Activated CD8-positive, alpha-beta memory T cell treated with anti-CD3 and anti-CD28 coated beads, Interleukin-2, amount 10 ng/mL, durations not matched to agents 7 days and 5 days (primary cell): ENCODE results near the gene YOD1. TPM values are rescaled to one million over a fixed set of nuclear protein-coding genes. Genes with fewer than 3 reads are reported as not detected.

Source experiments
- ATAC-seq: fragments of 150-1000 bp; cut with Tn5 transposase; one replicate; pipeline ENCODE4 v1.10.0; 2021; ENCODE audit warnings: moderate library complexity
- CTCF ChIA-PET: fragments of 350-600 bp; sonication (Branson Sonifier 250); formaldehyde crosslinking; loops from one replicate; lab custom pipeline; 2021; ENCODE audit warnings: antibody characterized with exemption; lab: Charles Lee
- DNase-seq: peaks from one replicate; pipeline ENCODE4 v3.0.0-alpha.2; 2020
- H3K27ac Mint-ChIP-seq: one replicate; pipeline ENCODE4 v1.8.0; 2021; ENCODE audit warnings: mild to moderate bottlenecking, mixed read lengths
- H3K27me3 Mint-ChIP-seq: one replicate; pipeline ENCODE4 v1.8.0; 2021; ENCODE audit warnings: mixed read lengths
- H3K36me3 Mint-ChIP-seq: one replicate; pipeline ENCODE4 v1.8.0; 2021; ENCODE audit warnings: mild to moderate bottlenecking, mixed read lengths
- H3K4me1 Mint-ChIP-seq: one replicate; pipeline ENCODE4 v1.8.0; 2021; ENCODE audit warnings: mixed read lengths
- H3K4me3 Mint-ChIP-seq: one replicate; pipeline ENCODE4 v1.8.0; 2021; ENCODE audit warnings: mild to moderate bottlenecking, moderate library complexity, mixed read lengths
- H3K9me3 Mint-ChIP-seq: one replicate; pipeline ENCODE4 v1.8.0; 2022; ENCODE audit warnings: low read depth, mixed read lengths
- total RNA-seq, 2 experiments: library from RNA; stranded (reverse); gene quantifications; one replicate each; pipeline ENCODE4 v1.2.3, GENCODE V29; 2021

The YOD1 gene
- total RNA-seq, 2 experiments from 2014 or later, result 8.7 to 9.7 TPM

- Mint-ChIP-seq H3K27me3 (peaks cover 2% of the 10 kb centered on the region), H3K4me3 (no peak overlapping the region), H3K9me3 (no peaks in the 10 kb centered on the region), H3K27ac (peak overlapping the region; percentile 51), H3K4me1 (peaks cover 28% of the 10 kb centered on the region), H3K36me3 (peaks cover 3% of the 10 kb centered on the region)
- DNase-seq (no peak), ATAC-seq (peak; percentile 48)
- CTCF ChIA-PET, result interaction anchor here (0.8 to 5.1 kb wide), 6 partner anchors 9 to 22 kb away, joined by 3 to 18 read pairs (median 4); partner anchors contain the start of genes PFKFB2 and YOD1
Observed at GRCh38 chr1:207069061-207069460, 18.1 kb upstream of the YOD1 start.

GRCh38 chr1:207067665-207068064 is 16.7 kb upstream of the YOD1 start:
- no peaks in the 10 kb centered on the region for H3K9me3 Mint-ChIP-seq
- no peak overlapping the region for H3K27ac Mint-ChIP-seq
- H3K36me3 Mint-ChIP-seq, result peaks cover 3% of the 10 kb centered on the region
- DNase-seq (no peak), ATAC-seq (no peak)
- H3K4me3 Mint-ChIP-seq, result no peak overlapping the region
- CTCF ChIA-PET, result interaction anchor here (1.3 to 5.1 kb wide), 2 partner anchors 15 to 18 kb away, joined by 5 to 18 read pairs; partner anchors contain the start of genes PFKFB2 and YOD1
- no peaks in the 10 kb centered on the region for H3K27me3 Mint-ChIP-seq
- H3K4me1 Mint-ChIP-seq, result peaks cover 28% of the 10 kb centered on the region

GRCh38 chr1:207067185-207067584 is 16.2 kb upstream of the YOD1 start:
- Mint-ChIP-seq H3K9me3 (no peaks in the 10 kb centered on the region), H3K4me1 (peaks cover 28% of the 10 kb centered on the region), H3K4me3 (no peak overlapping the region), H3K36me3 (peaks cover 3% of the 10 kb centered on the region), H3K27ac (no peak overlapping the region), H3K27me3 (no peaks in the 10 kb centered on the region)
- CTCF ChIA-PET, result interaction anchor here (5.1 kb wide), 1 partner anchor 18 kb away, joined by 18 read pairs; the partner anchor contains the start of gene YOD1
- DNase-seq, result no peak
- no peak for ATAC-seq

DNA sequence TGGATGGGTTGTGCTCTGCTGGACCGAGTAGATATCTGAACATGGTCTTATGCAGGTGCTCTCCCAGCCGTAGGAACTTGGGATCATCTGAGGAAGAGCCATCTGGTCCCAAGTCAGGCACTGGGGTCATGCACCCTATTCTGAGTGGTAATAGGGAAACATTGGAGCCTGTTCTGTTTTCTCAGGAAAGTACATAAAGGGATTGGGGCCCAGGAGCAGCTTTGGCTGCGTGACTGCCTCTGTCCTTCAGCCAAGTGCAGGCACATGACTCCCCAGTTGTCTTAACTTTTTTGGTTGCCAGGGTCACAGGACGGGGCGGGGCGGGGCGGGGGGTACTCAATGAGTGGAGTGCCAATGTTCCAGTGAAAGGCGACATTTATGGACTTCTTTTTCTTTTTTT is 13.6 kb upstream of the YOD1 start:
- Mint-ChIP-seq H3K27me3 (no peaks in the 10 kb centered on the region), H3K36me3 (peaks cover 2% of the 10 kb centered on the region), H3K9me3 (no peaks in the 10 kb centered on the region), H3K27ac (no peak overlapping the region), H3K4me1 (peaks cover 6% of the 10 kb centered on the region), H3K4me3 (no peak overlapping the region)
- DNase-seq (no peak), ATAC-seq (no peak)
- CTCF ChIA-PET, result interaction anchor here (5.1 kb wide), 1 partner anchor 15 kb away, joined by 18 read pairs; the partner anchor contains the start of gene YOD1

- Mint-ChIP-seq H3K27ac (no peak overlapping the region), H3K9me3 (no peaks in the 10 kb centered on the region), H3K4me3 (no peak overlapping the region), H3K27me3 (no peaks in the 10 kb centered on the region), H3K36me3 (no peaks in the 10 kb centered on the region), H3K4me1 (no peaks in the 10 kb centered on the region)
- DNase-seq (no peak), ATAC-seq (no peak)
- CTCF ChIA-PET, result interaction anchor here (1.5 kb wide), 1 partner anchor 9 kb away, joined by 4 read pairs; the partner anchor contains the start of gene PFKFB2
Observed at GRCh38 chr1:207063014-207063413, 12.0 kb upstream of the YOD1 start.

DNA sequence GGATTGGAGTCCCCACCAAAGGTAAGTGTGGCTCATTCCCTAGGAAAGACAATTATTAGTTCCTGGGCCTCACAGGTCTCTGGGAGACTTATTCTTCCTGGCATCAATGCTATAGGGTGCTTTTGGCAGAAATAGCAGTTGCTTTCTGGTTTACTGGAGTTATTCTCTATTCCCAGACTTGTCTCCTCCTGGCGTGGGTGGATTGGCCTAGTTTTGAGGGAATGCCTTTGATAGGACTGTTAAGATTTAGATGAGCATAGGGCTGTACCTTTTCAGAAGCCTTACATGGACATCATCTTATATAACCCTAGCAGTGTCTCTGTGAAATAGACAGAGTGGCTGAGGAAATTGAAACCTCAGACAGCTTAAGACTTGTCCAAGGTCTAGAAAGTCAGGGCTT is 11.1 kb upstream of the YOD1 start:
- H3K27ac Mint-ChIP-seq, result no peak overlapping the region
- no peak for DNase-seq
- H3K9me3 Mint-ChIP-seq, result no peaks in the 10 kb centered on the region
- CTCF ChIA-PET, result interaction anchor here (1.2 kb wide), 1 partner anchor 14 kb away, joined by 4 read pairs; no protein-coding TSS in a partner anchor
- H3K36me3 Mint-ChIP-seq, result no peaks in the 10 kb centered on the region
- H3K4me3 Mint-ChIP-seq, result no peak overlapping the region
- no peak for ATAC-seq
- H3K4me1 Mint-ChIP-seq, result no peaks in the 10 kb centered on the region
- H3K27me3 Mint-ChIP-seq, result no peaks in the 10 kb centered on the region

- H3K27ac Mint-ChIP-seq, result no peak overlapping the region
- CTCF ChIA-PET, result interaction anchor here (0.7 to 1.7 kb wide), 5 partner anchors 11 to 24 kb away, joined by 3 to 8 read pairs (median 4); no protein-coding TSS in a partner anchor
- ATAC-seq, result no peak
Observed at GRCh38 chr1:207060596-207060995, 9.6 kb upstream of the YOD1 start.

DNA sequence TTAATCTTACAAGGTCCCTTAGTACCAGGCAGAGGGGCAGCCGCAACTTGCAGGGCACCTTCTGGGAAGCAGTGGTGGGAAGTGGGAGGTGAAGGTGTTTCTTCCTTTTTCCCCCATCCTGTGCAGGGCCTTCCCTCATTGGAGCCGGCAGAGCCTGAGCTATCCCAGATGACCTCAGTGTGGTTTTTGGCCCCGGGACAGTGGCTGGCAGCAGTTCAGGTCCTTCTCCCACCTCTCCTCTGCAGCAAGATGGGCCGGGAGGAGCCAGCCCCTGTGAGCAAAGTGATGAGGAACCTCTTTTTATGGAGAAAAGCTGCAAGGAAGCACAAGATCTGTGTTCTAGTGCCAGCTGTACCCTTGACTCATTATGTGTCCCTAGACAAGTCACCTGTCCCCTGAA is 8.9 kb upstream of the YOD1 start:
- H3K36me3 Mint-ChIP-seq, result no peaks in the 10 kb centered on the region
- H3K4me3 Mint-ChIP-seq, result no peak overlapping the region
- no peak overlapping the region for H3K27ac Mint-ChIP-seq
- CTCF ChIA-PET, result interaction anchor here (0.7 to 1.7 kb wide), 4 partner anchors 11 to 25 kb away, joined by 3 to 8 read pairs (median 4); no protein-coding TSS in a partner anchor
- ATAC-seq, result no peak
- peaks cover 2% of the 10 kb centered on the region for H3K27me3 Mint-ChIP-seq
- H3K4me1 Mint-ChIP-seq, result no peaks in the 10 kb centered on the region
- DNase-seq, result no peak
- no peaks in the 10 kb centered on the region for H3K9me3 Mint-ChIP-seq

More at GRCh38 chr1:207060596-207060995, 9.6 kb upstream of the YOD1 start:
- Mint-ChIP-seq H3K4me3 (no peak overlapping the region), H3K9me3 (no peaks in the 10 kb centered on the region), H3K36me3 (no peaks in the 10 kb centered on the region), H3K4me1 (no peaks in the 10 kb centered on the region), H3K27me3 (peaks cover 2% of the 10 kb centered on the region)
- DNase-seq, result no peak

DNA sequence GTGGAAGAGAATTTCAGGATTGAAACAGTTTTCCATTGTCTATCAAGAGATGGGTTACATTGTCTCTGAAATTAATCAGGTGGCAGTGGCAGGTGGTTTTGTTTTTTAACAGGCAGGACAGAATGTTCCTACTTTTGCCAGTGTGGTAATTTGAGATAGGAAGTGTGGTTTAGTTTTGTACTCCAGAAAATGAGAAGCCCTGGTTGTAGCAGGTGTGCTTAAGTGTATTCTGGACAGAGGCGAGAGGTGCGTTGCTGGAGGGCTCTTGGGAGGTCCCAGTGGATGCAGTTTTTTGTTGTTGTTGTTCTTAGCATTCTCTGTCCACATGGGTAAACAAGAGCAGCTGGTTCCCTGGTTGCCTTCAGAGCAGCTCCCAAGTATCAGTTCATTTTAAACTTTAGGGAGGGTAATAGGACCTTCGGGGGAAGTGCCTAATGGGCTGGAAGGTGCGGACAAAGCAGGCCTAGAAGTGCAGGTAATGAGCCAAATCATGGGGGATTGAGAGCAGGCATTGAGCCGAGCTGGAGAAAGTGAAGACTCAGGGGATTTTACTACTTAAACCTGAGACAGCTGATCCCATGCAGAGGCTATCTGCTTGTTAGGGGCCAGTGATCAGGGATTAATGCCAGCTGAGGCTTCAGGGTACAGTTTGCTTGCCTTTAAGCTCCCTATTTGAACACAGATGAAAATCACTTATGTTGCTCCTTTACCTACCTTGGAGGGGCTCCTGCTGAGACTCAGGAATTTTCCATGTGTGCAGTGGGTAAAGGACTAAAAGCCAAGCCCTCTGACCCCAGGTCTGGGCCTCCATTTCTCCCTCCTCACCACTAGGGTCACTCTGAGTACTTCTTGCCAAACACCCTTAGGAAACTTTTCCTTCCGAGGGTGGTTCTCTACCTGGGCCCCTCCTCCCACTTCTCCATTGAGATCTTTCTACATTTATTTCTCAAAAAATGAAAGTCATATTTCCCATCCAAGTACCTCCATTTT is 8.2 kb upstream of the YOD1 start:
- CTCF ChIA-PET, result interaction anchor here (1.0 to 1.7 kb wide), 3 partner anchors 10 to 21 kb away, joined by 3 to 8 read pairs (median 4); no protein-coding TSS in a partner anchor
- Mint-ChIP-seq H3K36me3 (no peaks in the 10 kb centered on the region), H3K4me3 (no peak overlapping the region), H3K27me3 (peaks cover 3% of the 10 kb centered on the region), H3K9me3 (no peaks in the 10 kb centered on the region), H3K4me1 (peaks cover 2% of the 10 kb centered on the region), H3K27ac (no peak overlapping the region)
- DNase-seq (no peak), ATAC-seq (no peak)

GRCh38 chr1:207058252-207058651 is 7.2 kb upstream of the YOD1 start:
- Mint-ChIP-seq H3K27me3 (peaks cover 5% of the 10 kb centered on the region), H3K4me3 (no peak overlapping the region), H3K36me3 (no peaks in the 10 kb centered on the region), H3K27ac (no peak overlapping the region), H3K4me1 (peaks cover 6% of the 10 kb centered on the region), H3K9me3 (no peaks in the 10 kb centered on the region)
- DNase-seq (no peak), ATAC-seq (no peak)
- CTCF ChIA-PET, result interaction anchor here (1.4 kb wide), 1 partner anchor 11 kb away, joined by 4 read pairs; no protein-coding TSS in a partner anchor

GRCh38 chr1:207056673-207057072 is 5.7 kb upstream of the YOD1 start:
- peaks cover 20% of the 10 kb centered on the region for H3K4me1 Mint-ChIP-seq
- H3K27ac Mint-ChIP-seq, result no peak overlapping the region
- CTCF ChIA-PET, result interaction anchor here (0.7 to 2.4 kb wide), 3 partner anchors 12 to 240 kb away, joined by 3 to 9 read pairs (median 4); no protein-coding TSS in a partner anchor
- peaks cover 5% of the 10 kb centered on the region for H3K27me3 Mint-ChIP-seq
- no peaks in the 10 kb centered on the region for H3K36me3 Mint-ChIP-seq
- ATAC-seq (no peak), DNase-seq (no peak)
- H3K9me3 Mint-ChIP-seq, result no peaks in the 10 kb centered on the region
- no peak overlapping the region for H3K4me3 Mint-ChIP-seq

- Mint-ChIP-seq H3K9me3 (no peaks in the 10 kb centered on the region), H3K4me1 (peaks cover 28% of the 10 kb centered on the region), H3K27ac (no peak overlapping the region), H3K27me3 (peaks cover 5% of the 10 kb centered on the region), H3K36me3 (no peaks in the 10 kb centered on the region), H3K4me3 (no peak overlapping the region)
- CTCF ChIA-PET, result interaction anchor here (0.8 to 2.4 kb wide), 3 partner anchors 13 to 24 kb away, joined by 3 to 9 read pairs (median 3); no protein-coding TSS in a partner anchor
- no peak for DNase-seq
- ATAC-seq, result no peak
Observed at GRCh38 chr1:207055386-207056001, 4.5 kb upstream of the YOD1 start.

DNA sequence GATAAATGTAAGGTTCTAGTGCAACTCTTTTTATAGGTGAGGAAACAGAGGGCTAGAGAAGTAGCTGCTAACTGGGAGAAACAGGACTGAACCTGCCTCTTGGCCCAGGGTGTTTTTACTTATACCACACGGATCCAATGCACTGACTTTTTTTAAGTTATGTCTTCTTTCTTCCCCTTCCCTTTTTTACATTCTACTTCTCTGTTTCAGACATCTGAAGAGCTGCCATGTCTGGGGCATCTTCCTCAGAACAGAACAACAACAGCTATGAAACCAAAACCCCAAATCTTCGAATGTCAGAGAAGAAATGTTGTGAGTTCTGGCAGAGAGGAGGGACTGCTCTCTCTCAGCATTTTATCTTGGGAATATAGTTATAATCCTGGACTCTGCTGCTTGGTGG is 3.5 kb upstream of the YOD1 start:
- Mint-ChIP-seq H3K36me3 (peaks cover 2% of the 10 kb centered on the region), H3K27ac (no peak overlapping the region), H3K4me1 (peaks cover 31% of the 10 kb centered on the region), H3K9me3 (no peaks in the 10 kb centered on the region), H3K4me3 (no peak overlapping the region), H3K27me3 (peaks cover 5% of the 10 kb centered on the region)
- CTCF ChIA-PET, result interaction anchor here (2.4 kb wide), 1 partner anchor 25 kb away, joined by 9 read pairs; no protein-coding TSS in a partner anchor
- DNase-seq (no peak), ATAC-seq (no peak)
